ENCODE measurements around the gene JAK2. TPM values are rescaled to one million over a fixed set of nuclear protein-coding genes. Genes with fewer than 3 reads are reported as not detected.

Gene JAK2
- total and polyA plus RNA-seq, 12 donors, result 2.3 to 95.6 (median 32.9) TPM

- Histone ChIP-seq H3K9me3 (peaks cover 0 to 22% (median 14%) of the 10 kb centered on the region in 11 donors), H3K27ac (no peak overlapping the region), H3K36me3 (peaks cover 0 to 62% (median 21%) of the 10 kb centered on the region in 9 donors), H3K27me3 (no peaks in the 10 kb centered on the region), H3K4me1 (peaks cover 0 to 8% (median 3%) of the 10 kb centered on the region in 9 donors), H3K4me3 (no peak overlapping the region)
- WGBS, 2 donors, result 98% methylated on average over 48 of the region's 48 CpGs
- ATAC-seq, result peak in 2 of 8 donors; percentile 31 to 62
- no peak for DNase-seq
- intact Hi-C loops (cut with DNase I), result no loop called here
- TF ChIP-seq CTCF (IDR thresholded peaks at IDR 0.05), result no peak
Observed at GRCh38 chr9:5041390-5042115, 56.5 kb downstream of the JAK2 start.

DNA sequence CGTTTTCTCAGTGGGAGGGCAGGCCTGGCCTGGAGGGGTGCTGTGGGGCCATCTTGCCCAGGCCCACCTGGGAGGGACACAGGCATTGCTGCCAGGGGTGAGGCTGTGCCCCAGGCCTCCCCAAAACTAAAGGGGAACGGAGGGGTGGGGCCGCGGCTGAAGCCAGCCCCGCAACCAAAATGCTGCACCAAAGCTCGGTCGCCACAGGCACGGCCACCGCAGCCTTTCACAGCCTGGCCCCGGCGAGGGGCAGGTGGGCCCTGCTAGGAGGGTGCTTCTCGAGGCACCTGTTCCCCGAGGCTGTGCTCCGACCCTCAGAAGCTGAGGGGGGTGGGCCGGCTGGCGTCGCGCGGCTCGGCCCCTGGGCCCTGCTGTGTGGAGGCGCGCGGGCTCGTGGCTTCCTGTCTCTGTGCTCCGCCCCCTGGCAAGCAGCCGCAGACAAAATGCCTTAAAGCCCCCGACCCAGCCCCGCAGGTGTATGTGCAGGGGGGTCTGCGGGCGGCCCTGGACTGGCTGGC is 57.6 kb downstream of the JAK2 start:
- Histone ChIP-seq H3K4me3 (peak overlapping the region in 3 of 10 donors; percentile 14 to 40 (median 19)), H3K27ac (peak overlapping the region in 3 of 10 donors; percentile 75 to 79 (median 77)), H3K36me3 (peaks cover 0 to 74% (median 21%) of the 10 kb centered on the region in 9 donors), H3K27me3 (no peaks in the 10 kb centered on the region), H3K9me3 (peaks cover 0 to 22% (median 14%) of the 10 kb centered on the region in 11 donors), H3K4me1 (peaks cover 0 to 12% (median 5%) of the 10 kb centered on the region in 9 donors)
- intact Hi-C loops (cut with DNase I), result no loop called here
- WGBS, 2 donors, result 85 to 87% methylated on average over 30 of the region's 30 CpGs
- DNase-seq, result no peak
- peak in 7 of 8 donors; percentile 8 to 66 (median 52) for ATAC-seq
- TF ChIP-seq CTCF (IDR thresholded peaks at IDR 0.05), result no peak

- H3K27me3 ChIP-seq, result no peaks in the 10 kb centered on the region
- 91 to 93% methylated on average over 3 of the region's 3 CpGs for WGBS, 2 donors
- peaks cover 0 to 22% (median 14%) of the 10 kb centered on the region in 11 donors for H3K9me3 ChIP-seq
- ATAC-seq, result peak in 1 of 8 donors; percentile 6
- H3K4me1 ChIP-seq, result peaks cover 0 to 12% (median 5%) of the 10 kb centered on the region in 9 donors
- no peak overlapping the region for H3K4me3 ChIP-seq
- TF ChIP-seq CTCF (IDR thresholded peaks at IDR 0.05), result no peak
- H3K36me3 ChIP-seq, result peaks cover 0 to 80% (median 21%) of the 10 kb centered on the region in 9 donors
- intact Hi-C loops (cut with DNase I), result no loop called here
- peak overlapping the region in 7 of 10 donors; percentile 8 to 79 (median 75) for H3K27ac ChIP-seq
- DNase-seq, result no peak
Observed at GRCh38 chr9:5043381-5043780, 58.3 kb downstream of the JAK2 start.

- intact Hi-C loops (cut with DNase I), result no loop called here
- H3K9me3 ChIP-seq, result peaks cover 0 to 22% (median 14%) of the 10 kb centered on the region in 11 donors
- H3K36me3 ChIP-seq, result peaks cover 0 to 77% (median 21%) of the 10 kb centered on the region in 9 donors
- H3K4me1 ChIP-seq, result peaks cover 0 to 12% (median 5%) of the 10 kb centered on the region in 9 donors
- peak in 4 of 8 donors; percentile 41 to 75 (median 68) for ATAC-seq
- TF ChIP-seq CTCF (IDR thresholded peaks at IDR 0.05), result no peak
- H3K27ac ChIP-seq, result peak overlapping the region in 9 of 10 donors; percentile 8 to 79 (median 58)
- DNase-seq, result no peak
- H3K4me3 ChIP-seq, result peak overlapping the region in 7 of 10 donors; percentile 10 to 52 (median 48)
- no peaks in the 10 kb centered on the region for H3K27me3 ChIP-seq
- WGBS, 2 donors, result 41 to 58% methylated on average over 4 of the region's 4 CpGs
Observed at GRCh38 chr9:5044160-5044559, 59.1 kb downstream of the JAK2 start.

Data from heart right ventricle (tissue), 16 donors.